ENCODE measurements around the gene HSD17B8. TPM values are rescaled to one million over a fixed set of nuclear protein-coding genes. Genes with fewer than 3 reads are reported as not detected.

HSD17B8 gene
- total RNA-seq, 1 experiment from 2014 or later: 5.6 TPM

DNA sequence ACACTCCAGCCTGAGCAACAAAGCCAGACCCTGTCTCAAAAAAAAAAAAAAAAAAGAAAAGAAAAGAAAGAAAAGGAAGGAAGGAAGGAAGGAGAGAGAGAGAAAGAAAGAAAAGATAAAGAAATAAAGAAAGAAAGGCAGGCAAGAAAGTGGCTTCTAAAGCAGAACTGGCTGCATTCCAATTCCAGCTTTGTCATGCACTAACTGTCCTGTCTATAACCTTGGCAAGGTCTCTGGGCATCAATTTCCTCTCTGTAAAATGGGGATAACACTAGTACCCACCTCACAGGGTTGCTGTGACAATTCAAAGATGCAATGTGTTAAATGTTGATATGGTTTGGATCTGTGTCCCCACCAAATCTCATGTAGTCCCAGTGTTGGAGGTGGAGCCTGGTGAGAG, 31.9 kb downstream of the HSD17B8 start:
- no peak for DNase-seq (ENCODE audit: low read depth)

DNA sequence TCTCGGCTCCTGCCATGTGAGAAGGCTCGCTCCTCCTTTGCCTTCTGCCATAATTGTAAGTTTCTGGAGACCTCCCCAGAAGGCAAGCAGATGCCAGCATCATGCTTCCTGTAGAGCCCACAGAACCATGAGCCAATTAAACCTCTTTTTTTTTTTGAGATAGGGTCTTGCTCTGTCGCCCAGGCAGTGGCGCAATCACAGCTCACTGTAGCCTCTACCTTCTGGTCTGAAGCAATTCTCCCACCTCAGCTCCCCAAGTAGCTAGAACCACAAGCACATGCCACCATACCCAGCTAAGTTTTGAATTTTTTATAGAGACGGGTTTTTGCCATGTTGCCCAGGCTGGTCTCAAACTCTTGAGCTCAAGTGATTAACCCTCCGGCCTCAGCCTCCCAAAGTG, 32.4 kb downstream of the HSD17B8 start:
- no peak for DNase-seq (ENCODE audit: low read depth)

DNA sequence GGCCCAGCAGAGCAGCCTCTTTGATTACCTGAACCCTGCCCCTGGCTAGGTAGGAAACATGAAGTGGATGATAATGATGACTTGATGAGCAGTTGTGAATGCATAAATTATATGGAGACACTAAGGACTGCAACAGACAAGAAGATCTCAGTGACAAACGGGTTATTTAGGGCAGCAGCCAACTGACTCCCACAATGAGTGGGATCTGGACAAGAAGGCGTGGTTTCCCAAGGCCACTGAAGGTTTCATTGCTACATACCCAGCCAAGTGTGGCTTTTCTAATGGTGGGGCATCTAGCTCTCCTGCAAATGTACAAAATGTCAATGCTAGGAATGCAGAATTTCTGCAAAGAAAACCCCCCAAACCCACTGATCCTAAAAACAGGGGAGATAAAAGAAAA, 33.3 kb downstream of the HSD17B8 start:
- DNase-seq (ENCODE audit: low read depth): no peak

DNA sequence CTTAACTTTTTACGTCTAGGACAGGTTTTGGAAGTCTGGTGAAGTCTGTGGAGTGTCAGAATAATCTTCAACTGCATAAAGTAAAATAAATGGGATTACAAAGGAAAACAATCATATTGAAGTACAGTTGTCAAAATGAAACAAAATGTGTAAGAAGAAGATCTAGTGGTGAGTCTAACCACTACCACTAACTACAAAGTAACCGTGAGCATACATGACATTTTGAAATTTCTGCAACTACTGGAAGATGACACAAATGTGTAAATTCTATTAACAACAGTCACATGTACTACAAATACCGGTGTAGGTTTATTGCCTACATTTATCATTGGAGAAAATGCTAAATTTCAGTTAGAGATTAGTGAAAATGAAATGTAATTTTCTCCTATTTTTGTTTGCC, 37.5 kb downstream of the HSD17B8 start:
- no peak for DNase-seq (ENCODE audit: low read depth)

DNA sequence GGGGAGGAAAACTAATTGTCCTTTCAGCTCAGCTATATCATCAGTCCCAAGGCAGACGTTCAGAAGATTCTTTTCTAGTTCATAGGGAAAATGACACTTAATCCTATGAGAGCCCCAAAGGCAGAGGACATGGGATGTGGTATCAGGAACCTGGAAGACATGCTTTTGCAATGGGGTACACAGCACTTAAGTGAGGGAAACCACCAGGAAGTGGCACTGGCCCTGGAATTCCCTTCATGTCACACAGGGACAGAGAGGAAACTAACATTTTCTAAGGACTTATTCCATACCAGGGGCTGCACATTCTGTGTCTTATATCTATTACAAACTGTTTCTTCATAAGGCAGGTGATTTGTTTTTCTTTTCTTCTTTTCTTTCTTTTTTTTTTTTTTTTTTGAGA, 39.0 kb downstream of the HSD17B8 start:
- no peak for DNase-seq (ENCODE audit: low read depth)

DNA sequence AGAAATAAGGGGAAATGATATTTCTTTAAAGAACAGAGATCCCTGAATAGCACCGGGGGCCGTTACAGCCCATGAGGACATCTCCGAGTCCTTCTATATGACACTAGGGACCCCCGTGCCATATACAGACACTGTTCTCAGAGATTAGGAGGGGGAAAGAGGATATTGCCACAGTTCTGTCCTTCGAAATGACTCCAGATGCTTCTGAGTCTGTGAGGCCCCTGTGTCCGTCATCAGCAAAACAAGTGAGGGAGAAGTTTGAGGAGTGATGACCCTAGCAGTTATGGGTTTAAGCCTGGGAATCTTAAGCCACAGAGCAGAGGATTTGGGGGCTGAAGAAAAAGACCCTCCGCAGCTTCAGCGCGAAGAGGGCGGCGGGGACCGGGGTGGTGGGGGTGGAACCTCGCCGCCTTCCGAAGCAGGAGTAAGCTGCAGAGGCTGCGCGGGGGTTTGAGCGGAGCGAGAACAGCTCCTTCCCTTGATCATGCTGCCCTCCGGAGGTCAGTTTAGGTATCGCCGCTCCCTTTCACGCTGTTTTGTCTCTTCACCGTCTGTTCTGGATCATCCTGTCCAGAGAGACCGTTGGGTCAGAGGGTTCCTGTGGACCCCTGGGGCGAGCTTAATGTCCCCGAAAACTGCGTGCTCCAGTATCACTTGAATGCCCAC, 43.7 kb downstream of the HSD17B8 start:
- DNase-seq (ENCODE audit: low read depth): peak; percentile 77

DNA sequence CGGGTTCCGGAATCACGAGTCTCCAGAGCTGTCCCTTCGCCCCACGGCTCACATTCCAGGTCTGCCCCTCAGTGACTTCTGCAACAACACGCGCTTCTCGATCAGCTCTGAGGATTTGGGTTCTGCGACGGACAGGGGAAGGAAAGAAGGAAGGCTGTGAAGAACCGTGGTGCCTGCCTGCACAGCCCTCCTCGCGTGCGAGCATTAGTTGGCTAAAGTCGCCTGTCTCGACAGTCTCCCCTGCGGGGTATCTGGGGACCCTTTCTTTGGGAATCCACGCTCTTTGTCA, 44.1 kb downstream of the HSD17B8 start:
- DNase-seq (ENCODE audit: low read depth): no peak

DNA sequence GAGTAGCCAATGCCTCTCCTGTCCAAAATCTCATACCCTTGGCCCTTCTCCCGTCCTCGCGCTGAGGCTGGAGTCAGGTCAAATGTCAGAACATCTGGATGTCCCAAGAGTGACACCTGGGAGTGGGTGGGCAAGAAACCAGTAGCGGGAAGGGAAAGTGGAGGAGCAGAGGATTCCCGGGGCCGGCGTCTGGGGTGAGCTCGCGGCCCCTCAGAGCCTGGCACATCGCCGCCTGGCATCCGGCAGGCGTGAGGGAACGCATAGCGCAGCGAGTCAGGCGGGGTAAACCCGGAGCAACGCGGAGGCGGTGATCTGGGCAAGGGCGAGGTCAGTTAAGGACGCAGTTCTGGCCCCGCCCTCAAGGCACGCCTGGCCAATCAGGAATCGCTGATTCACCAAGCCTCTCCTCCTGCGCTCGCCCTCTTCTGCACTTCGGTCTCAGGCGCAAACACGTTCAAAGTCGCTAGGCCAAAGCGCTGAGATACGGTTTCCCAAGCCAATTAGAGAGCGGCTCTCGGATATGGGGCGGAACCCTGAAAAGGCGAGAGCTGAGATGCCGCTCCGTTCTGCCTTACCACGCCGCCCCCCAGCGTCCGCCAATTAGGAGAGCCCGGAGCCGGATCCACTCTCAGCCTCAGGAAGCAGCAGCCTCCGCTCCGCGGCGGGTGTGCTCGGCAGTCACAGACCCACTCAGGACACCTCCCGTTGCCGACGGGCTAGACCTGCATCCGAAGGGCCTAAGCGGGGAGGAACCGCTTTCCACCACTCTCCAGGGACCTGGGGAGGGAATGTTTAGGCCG, 44.7 kb downstream of the HSD17B8 start:
- DNase-seq (ENCODE audit: low read depth): peak; percentile 100

DNA sequence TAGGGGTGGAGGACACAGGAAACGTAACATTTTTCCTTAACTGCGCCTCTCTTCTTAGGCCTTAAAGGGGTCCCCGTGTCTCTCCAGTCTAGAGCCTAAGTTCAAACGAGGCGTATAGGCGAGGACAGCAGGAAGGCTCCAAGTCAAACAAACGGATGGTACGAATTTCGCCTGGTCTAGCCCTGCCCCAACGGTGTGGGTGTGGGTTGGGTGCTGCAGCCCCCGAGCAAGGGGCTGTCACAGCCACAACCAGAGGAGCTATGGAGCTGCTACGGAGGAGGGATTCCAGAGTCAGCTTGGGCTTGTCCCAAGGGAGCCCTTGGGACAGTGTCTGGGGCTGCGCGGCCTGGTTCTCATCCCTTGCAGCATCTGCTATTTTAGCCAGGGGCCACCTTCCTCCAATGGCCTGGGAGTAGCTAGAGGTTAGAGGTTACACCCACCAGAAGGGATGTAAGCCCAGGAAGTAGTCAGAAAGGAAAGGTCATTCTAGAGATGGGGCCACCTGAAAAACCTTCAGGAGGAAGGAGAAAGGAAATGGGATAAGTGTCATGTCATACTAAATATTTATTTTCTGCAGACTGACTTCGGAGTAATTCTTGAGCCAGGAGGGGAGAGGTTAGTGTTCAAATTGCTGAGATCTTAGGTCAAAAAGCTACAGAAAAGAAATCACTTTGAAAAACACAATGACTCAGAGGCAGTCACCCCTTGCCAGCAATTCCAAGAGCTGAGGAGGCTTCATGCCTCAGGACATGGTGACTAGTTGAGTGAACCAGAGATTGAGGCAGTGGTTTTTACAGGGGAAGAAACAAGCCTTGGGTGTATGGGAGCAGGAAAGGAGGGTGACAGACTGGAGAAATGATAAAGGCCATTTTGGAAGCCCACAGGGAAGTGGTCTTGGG, 45.5 kb downstream of the HSD17B8 start:
- peak; percentile 74 for DNase-seq (ENCODE audit: low read depth)

DNA sequence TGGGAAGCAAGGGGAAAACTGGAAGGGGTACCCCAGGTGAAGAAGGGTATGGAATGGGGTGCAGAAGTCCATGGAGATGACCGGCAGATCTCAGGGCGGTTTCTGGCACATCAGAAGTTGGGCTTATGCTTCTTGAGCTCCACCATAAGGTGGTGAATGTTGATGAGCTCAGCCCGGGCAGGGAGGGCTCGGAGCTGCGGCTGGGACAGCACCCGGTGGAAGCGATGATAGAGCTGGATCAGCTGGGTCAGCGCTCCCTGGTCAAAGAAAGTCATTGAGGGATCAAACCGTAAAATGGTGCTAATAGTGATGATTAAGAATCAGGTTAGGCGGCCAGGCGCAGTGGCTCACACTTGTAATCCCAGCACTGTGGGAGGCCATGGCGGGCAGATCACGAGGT, 46.3 kb downstream of the HSD17B8 start:
- no peak for DNase-seq (ENCODE audit: low read depth)

DNA sequence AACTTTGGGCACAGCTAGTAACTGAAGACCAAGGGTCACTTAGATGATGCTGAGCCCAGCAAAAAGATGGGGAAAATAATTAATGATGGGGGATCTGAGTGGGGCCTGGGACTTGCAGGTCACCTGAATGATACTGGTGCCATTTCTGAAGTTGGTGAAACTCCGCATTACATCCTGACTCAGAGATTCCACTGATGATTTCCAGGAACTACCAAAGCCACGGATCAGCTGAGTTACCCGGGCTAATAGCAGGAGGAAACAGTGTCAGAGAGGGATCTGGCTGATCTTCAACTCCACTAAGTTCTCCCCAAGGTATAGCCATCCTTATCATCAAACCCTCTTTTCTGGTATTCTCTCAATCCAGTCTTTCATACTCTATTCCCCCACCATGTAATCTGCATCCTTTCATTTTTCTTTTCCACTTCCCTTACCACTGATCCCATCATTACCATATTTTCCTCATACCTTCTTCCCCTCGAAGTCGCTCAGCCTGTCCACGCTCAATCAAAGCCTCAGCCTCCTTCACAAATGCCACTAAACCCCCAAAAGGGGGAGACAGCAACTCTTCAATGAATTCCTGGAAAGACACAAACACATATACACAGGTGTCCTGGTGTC, 47.0 kb downstream of the HSD17B8 start:
- no peak for DNase-seq (ENCODE audit: low read depth)

DNA sequence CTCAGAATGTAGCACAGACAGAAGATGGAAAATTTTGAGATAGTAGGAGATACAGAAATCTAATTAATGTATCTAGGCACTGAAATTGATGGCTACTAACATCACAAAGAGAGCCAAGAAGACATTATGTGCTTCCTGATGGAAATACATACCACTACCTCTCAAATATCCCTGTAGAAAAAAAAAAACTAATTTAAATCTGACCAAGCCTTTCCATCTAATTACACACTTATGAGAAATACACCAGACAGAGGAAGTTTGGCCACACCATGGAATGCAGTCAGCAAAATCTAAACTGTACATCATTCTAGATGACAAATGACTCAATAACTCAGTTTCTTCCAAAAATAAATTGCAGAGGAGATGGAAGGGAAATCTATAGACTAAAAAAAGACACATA, 48.3 kb downstream of the HSD17B8 start:
- DNase-seq (ENCODE audit: low read depth): no peak

DNA sequence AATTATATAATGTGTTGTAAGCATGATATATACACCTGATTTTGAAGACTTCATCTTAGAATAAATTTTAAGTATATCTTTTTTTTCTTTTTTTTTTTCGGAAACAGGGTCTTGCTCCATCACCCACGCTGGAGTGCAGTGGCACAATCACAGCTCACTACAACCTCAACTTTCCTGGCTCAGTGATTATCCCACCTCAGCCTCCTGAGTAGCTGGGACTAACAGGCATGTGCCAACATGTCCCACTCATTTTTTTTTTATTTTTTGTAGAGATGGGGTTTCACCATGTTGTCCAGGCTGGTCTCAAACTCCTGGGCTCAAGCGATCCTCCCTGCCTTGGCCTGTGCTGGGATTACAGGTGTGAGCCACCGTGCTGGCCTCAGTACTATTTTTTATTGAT, 50.1 kb downstream of the HSD17B8 start:
- no peak for DNase-seq (ENCODE audit: low read depth)

Small RNA genes lying within 50 kb of the gene (small RNA-seq; reads per million reads assigned to genes)
- 0.61 reads per million, percentile 61 among the genes with 10 or more reads in this experiment for gene MIR219A1
- not detected for gene RNY4P10

Other genes starting within 250 kb of the HSD17B8 start
- gene BRD2, start 236.1 kb upstream of the HSD17B8 start, total RNA-seq (2014; rRNA removed; shearing (Covaris generic)): 119 and 125 TPM in 2 replicates
- not detected in 2 replicates for gene HLA-DOA, start 195.1 kb upstream of the HSD17B8 start, total RNA-seq (2014; rRNA removed; shearing (Covaris generic))
- 2.2 and 8.9 TPM in 2 replicates for gene HLA-DPA1, start 131.0 kb upstream of the HSD17B8 start, total RNA-seq (2014; rRNA removed; shearing (Covaris generic))
- gene HLA-DPB1, start 128.7 kb upstream of the HSD17B8 start, total RNA-seq (2014; rRNA removed; shearing (Covaris generic)): 12.7 and 33.5 TPM in 2 replicates
- gene COL11A2, start 12.2 kb upstream of the HSD17B8 start, total RNA-seq (2014; rRNA removed; shearing (Covaris generic)): 0.71 and 0.77 TPM in 2 replicates
- 30.7 and 32.5 TPM in 2 replicates for gene RXRB, start 4.0 kb upstream of the HSD17B8 start, total RNA-seq (2014; rRNA removed; shearing (Covaris generic))
- 94.6 and 121 TPM in 2 replicates for gene SLC39A7, start 3.8 kb upstream of the HSD17B8 start, total RNA-seq (2014; rRNA removed; shearing (Covaris generic))
- 32.1 and 37.0 TPM in 2 replicates for gene RING1, start 3.8 kb downstream of the HSD17B8 start, total RNA-seq (2014; rRNA removed; shearing (Covaris generic))
- gene VPS52, start 67.2 kb downstream of the HSD17B8 start, total RNA-seq (2014; rRNA removed; shearing (Covaris generic)): 30.9 and 38.2 TPM in 2 replicates
- gene RPS18, start 67.4 kb downstream of the HSD17B8 start, total RNA-seq (2014; rRNA removed; shearing (Covaris generic)): 3,065 and 5,472 TPM in 2 replicates
- gene B3GALT4, start 72.5 kb downstream of the HSD17B8 start, total RNA-seq (2014; rRNA removed; shearing (Covaris generic)): 1.2 TPM in 2 replicates
- gene WDR46, start 84.6 kb downstream of the HSD17B8 start, total RNA-seq (2014; rRNA removed; shearing (Covaris generic)): 170 and 256 TPM in 2 replicates
- 194 and 225 TPM in 2 replicates for gene PFDN6, start 84.9 kb downstream of the HSD17B8 start, total RNA-seq (2014; rRNA removed; shearing (Covaris generic))
- gene RGL2, start 94.3 kb downstream of the HSD17B8 start, total RNA-seq (2014; rRNA removed; shearing (Covaris generic)): 37.3 and 37.6 TPM in 2 replicates
- gene TAPBP, start 109.4 kb downstream of the HSD17B8 start, total RNA-seq (2014; rRNA removed; shearing (Covaris generic)): 42.4 and 68.0 TPM in 2 replicates
- gene ZBTB22, start 113.1 kb downstream of the HSD17B8 start, total RNA-seq (2014; rRNA removed; shearing (Covaris generic)): 10.9 and 12.4 TPM in 2 replicates
- gene DAXX, start 118.3 kb downstream of the HSD17B8 start, total RNA-seq (2014; rRNA removed; shearing (Covaris generic)): 108 and 114 TPM in 2 replicates
- 80.5 and 105 TPM in 2 replicates for gene KIFC1, start 187.2 kb downstream of the HSD17B8 start, total RNA-seq (2014; rRNA removed; shearing (Covaris generic))
- gene PHF1, start 206.4 kb downstream of the HSD17B8 start, total RNA-seq (2014; rRNA removed; shearing (Covaris generic)): 27.0 and 30.8 TPM in 2 replicates
- 266 and 270 TPM in 2 replicates for gene CUTA, start 213.5 kb downstream of the HSD17B8 start, total RNA-seq (2014; rRNA removed; shearing (Covaris generic))
- gene SYNGAP1, start 215.4 kb downstream of the HSD17B8 start, total RNA-seq (2014; rRNA removed; shearing (Covaris generic)): 1.4 and 1.7 TPM in 2 replicates
- gene ZBTB9, start 249.9 kb downstream of the HSD17B8 start, total RNA-seq (2014; rRNA removed; shearing (Covaris generic)): 8.2 and 8.4 TPM in 2 replicates

All from HT1080 (cell line).